Smooth muscle cell of the brain vasculature (primary cell): Measurements from ENCODE around the gene ITGA7.

Experiments used
- DNase-seq: peaks from one replicate; pipeline ENCODE4 v3.0.0-alpha.2; 2012; ENCODE audit warnings: low read depth, low spot score

ITGA7 gene

DNA sequence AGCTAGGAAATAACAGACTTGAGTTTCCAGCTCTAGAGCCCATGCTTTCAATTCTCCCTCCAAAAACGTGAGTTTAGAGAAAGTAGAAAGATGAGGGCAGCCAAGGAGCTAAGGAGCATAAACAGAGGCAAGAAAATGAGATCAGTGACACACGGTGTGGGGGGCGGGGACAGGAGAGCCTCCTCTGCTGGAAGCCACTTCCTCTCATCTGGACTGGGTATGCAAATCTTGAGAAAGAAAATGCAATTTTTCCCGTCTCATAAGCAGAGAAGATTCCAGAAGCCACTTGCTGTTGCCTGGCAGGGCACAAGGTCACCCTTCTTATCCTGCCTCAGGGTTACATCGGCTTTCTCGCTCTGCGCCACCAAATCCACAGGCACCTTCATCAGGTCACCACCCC is 65.0 kb downstream of the ITGA7 start:
- no peak for DNase-seq

- no peak for DNase-seq
These were observed 65.4 kb downstream of the ITGA7 start for GRCh38 chr12:55642267-55642666.

GRCh38 chr12:55641595-55641994 is 66.1 kb downstream of the ITGA7 start:
- DNase-seq, result no peak

DNA sequence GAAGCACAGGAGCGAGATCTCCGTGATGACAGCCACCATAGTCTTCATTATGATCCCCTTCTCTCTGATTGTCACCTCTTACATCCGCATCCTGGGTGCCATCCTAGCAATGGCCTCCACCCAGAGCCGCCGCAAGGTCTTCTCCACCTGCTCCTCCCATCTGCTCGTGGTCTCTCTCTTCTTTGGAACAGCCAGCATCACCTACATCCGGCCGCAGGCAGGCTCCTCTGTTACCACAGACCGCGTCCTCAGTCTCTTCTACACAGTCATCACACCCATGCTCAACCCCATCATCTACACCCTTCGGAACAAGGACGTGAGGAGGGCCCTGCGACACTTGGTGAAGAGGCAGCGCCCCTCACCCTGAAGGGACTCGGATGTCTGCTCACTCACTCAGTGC is 70.2 kb downstream of the ITGA7 start:
- no peak for DNase-seq

DNA sequence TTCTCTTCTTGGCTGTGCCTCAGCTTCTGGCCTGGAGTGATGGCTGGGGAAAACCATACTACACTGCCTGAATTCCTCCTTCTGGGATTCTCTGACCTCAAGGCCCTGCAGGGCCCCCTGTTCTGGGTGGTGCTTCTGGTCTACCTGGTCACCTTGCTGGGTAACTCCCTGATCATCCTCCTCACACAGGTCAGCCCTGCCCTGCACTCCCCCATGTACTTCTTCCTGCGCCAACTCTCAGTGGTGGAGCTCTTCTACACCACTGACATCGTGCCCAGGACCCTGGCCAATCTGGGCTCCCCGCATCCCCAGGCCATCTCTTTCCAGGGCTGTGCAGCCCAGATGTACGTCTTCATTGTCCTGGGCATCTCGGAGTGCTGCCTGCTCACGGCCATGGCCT is 70.9 kb downstream of the ITGA7 start, which contains the start of gene OR10P1:
Gene OR10P1 (plus strand): TSS at position 40 of the 400 bp plus-strand sequence. CDS start 0 bp downstream, at position 40.
- no peak for DNase-seq

DNA sequence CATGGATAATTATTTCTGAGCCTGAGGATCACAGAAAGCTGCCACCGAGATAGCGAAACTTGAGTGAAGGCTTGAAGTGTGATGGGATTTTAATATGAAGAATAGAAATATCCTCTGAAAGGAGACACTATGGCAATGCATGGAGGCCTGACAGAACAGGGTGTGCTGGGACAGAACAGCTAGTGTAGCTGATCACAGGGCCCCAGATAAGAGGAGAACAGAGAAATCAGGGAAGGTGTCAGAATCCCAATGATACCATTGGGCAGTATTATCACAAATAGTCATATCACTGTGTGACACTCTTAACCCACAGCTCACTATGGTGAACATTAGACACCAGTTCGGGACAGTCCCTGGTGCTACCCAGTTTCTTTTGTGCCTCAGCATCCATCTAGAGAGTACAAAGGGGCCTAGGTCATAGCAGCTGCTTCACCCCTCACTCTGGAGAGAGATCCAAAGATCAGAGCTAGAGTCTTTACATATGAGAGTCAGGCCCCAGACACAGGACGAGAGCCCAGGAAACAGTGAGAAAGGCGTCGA is 71.5 kb downstream of the ITGA7 start:
- no peak for DNase-seq
